Activated CD4-positive, alpha-beta T cell treated with anti-CD3 and anti-CD28 coated beads for 48 hours (primary cell): ENCODE data around the gene CAT.
"Not testable (repeated sequence)": the region's sequence is repeated elsewhere in the genome, so short reads cannot be mapped to it uniquely, and the experiment has no call there.

Experiments used
- DNase-seq: peaks from one replicate; pipeline ENCODE4 v3.0.0-alpha.2; 2020

Gene CAT

GRCh38 chr11:34438529-34439507, at the start of gene CAT:
Gene CAT (plus strand): TSS chr11:34438934. CDS start chr11:34439014, 80 bp downstream.
- DNase-seq = peak; percentile 98

GRCh38 chr11:34394771-34395300, 43.9 kb upstream of the CAT start:
- no peak for DNase-seq

GRCh38 chr11:34395916-34396550, 42.7 kb upstream of the CAT start:
- DNase-seq = no peak

GRCh38 chr11:34397120-34397519, 41.6 kb upstream of the CAT start:
- DNase-seq = no peak

DNA sequence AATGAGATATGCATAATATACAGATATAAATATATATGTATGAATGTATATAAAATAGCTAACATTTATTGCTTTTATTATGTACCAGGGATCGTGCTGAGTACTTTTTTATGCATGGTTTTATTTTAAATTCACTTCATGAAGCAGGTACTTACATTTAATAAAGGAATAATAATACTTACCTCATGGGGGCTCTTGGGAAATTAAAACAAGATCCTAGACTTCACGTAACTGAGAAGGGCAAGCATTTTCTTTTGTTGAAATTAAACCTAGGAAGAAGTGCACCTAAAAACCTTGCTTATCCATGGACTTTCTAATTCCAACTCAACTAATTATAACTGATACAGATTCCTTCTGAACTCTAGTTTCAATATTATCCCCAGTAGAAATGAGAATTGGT, 40.9 kb upstream of the CAT start:
- DNase-seq = no peak

DNA sequence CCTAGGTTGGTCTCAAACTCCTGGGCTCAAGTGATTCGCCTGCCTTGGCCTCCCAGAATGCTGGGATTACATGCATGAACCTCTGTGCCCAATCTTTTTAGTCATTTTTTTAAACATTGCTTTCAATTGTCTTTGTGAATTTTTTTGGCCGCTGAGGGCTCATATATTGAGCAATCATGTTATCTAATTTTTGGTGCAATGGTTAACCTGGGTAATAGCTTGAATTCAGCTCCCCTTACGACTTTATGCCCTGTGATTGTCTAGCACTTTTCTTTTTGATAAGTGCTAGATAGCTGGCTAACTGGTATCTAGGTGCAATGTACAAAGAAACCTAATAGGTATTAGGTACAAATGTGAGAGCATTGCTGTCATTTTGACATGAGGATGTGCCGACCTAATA, 35.3 kb upstream of the CAT start:
- no peak for DNase-seq

DNA sequence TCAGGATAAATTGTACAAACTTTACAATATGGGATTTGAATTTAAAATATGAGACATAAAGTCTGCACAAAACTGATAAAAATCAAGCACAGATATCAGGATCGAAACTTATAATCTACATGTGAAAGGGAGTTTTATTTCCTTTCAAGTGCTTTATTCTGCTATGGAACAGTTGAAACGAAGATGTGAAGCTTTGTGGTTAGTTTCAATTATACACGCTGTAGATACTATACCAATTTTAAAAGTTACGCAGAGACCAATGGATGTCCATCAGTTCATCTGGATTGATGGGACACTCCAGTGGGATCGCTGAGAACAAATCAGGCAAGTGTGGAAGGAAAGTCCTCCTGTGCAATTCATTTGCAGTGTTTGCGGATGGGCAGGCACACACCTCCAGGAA, 34.5 kb upstream of the CAT start:
- no peak for DNase-seq

DNA sequence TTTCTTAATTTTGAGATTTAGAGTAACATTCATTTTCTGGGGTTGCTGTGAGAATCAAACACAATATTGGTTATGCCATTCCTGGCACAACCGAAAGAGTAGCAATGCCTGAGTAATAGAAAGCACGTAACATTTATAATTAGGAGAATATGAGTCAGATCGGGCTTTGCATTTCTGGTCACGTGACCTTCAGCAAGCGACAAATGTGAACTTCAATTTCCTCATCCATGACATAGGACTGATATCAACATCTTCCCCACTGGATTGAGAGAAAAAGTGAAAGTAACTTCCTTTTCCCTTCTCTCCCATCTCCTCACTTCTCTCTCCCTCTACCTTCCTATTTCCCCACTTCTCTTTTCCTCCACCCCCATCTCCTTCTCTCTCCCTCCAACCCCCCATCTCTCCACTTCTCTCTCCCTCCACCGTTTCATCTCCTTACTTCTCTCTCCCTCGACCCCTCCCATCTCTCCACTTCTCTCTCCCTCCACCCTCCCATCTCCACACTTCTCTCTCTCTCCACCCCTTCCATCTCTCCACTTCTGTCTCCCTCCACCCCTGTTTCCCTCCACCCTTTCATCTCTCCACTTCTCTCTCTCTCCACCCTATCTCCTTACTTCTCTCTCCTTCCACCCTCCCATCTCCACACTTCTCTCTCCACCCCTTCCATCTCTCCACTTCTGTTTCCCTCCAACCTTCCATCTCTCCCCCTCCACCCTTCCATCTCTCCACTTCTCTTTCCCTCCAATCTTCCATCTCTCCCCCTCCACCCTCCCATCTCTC, 33.5 kb upstream of the CAT start:
- peak; percentile 6 for DNase-seq

GRCh38 chr11:34406413-34406812, 32.3 kb upstream of the CAT start:
- no peak for DNase-seq

- DNase-seq = no peak
These were observed 31.5 kb upstream of the CAT start for GRCh38 chr11:34407121-34407813.

GRCh38 chr11:34408580-34409172, 30.1 kb upstream of the CAT start:
- no peak for DNase-seq

DNA sequence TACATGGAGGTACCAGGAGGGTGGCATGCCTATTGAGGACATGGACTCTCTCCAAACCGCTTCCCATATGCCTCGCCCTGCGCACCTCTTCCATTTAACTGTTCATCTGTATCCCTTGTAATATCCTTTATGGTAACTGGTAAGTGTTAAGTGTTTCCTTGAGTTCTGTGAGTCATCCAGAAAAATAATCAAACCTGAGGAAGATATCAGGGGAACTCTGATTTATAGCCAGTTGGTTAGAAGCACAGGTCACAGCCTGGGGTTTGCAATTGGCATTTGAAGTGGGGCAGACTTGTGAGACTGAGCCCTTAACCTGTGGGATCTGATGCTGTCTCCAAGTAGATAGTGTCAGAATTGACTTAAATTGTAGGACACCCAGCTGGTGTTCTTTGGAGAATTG, 27.6 kb upstream of the CAT start:
- DNase-seq = no peak

DNA sequence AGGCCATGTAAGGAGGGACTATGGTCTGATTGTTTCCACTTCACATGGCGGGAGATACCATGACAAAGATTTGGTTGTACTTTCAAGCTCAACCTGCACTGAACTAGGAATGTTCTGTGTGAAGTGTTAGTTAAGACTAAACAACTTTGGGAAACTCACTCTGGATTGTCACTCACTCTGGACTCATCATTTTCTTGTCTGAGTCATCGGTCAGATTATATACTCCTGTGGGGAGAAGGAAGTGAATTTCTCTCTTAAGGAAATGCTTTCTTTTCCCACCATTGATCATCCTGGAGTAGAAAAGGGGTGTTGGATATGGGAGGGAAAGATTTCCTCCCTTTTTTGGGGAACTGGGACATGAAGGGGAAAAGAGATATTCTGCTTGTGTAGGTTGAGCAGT, 26.9 kb upstream of the CAT start:
- no peak for DNase-seq

DNA sequence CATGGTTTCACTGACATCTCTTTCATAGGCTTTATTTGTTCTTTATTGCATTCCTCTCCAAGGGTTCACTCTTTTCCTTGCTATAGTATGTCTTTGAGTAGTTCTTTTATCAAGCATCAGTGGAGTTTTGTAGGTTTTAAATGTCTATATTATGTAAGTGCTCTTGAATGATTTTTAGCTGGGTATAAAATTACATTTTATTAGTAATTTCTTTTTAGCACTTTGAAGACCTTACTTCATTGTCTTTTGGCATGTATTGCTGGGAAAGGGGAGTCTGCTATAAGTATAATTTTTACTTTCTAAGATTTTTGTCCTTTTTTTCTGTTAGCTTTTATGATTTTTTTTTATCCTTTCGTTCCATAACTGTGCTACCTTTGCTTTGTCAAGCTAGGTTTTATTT, 25.5 kb upstream of the CAT start:
- DNase-seq = no peak

DNA sequence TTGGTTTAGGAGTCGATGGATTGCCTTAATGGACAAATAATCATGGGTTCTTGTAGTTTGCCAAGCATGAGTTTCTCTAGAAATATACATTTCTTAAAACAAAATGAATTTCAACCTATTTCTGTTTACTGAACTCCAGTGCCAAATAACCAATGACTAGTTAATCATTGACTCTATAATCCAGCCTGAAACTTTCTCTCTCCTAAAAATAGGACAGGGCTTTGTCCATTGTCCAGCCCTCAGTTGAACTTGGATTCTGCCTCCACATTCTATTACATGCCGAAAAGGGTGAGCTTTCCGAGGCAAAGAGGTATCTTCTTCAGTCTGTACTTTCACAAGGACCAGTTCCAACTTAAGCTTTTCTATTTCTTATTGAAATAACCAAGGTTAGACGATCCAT, 23.2 kb upstream of the CAT start:
- no peak for DNase-seq

DNA sequence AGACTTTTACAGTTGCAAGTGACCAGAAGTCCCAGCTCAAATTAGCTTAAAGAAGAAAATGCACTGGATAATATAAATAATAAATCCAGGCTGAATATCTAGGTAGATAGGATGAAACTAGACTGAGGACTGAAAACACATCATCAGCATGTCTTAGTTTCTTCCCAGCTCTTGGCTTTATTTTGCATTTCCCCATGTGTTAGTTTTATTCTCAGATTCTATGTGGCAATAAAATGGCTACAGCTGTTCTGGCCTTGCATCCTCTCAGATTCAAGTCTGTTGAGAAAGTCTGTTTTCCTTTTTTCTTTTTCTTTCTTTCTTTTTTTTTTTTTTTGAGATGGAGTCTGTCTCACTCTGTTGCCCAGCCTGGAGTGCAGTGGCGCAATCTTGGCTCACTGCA, 22.6 kb upstream of the CAT start:
- no peak for DNase-seq

DNA sequence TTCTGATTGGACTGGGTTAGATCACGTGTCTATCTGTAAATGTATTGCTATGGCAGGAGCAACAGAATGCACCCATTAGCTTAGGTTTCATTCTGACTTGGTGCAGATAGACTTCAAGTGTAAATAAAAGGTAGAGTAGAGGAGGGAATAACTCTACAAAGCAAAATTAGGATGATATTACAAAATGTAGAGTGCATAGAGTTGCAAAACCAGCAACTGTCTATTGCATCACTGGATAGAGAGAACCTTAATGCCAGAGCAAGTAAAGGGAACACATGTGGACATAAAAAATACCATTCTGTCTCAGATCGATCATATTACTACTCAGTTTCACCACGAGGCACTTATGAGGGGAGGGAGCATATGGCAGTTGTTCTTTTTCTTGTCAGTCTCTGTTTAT, 22.0 kb upstream of the CAT start:
- DNase-seq = no peak

- DNase-seq = no peak
These were observed 21.5 kb upstream of the CAT start for GRCh38 chr11:34417202-34417601.

DNA sequence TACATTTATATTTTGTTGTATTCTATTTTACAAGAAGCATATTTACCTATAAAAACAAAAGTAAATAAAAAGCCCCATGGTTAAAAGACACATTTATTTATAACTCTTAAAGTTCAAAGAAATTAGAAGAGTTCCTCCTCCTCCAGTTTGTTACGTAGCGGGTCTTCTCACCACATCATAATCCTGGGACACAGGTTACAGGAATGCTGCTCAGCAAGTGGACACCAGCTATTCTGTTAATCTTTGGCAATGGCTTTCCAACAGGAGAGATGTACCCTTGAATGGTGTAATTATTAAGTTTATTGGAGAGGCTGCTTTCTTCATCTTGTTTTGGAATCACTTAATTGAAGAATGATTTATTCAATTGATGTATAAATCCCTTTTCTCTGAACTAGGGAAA, 19.6 kb upstream of the CAT start:
- DNase-seq = no peak

- DNase-seq = no peak
These were observed 15.4 kb upstream of the CAT start for GRCh38 chr11:34423300-34423699.

DNA sequence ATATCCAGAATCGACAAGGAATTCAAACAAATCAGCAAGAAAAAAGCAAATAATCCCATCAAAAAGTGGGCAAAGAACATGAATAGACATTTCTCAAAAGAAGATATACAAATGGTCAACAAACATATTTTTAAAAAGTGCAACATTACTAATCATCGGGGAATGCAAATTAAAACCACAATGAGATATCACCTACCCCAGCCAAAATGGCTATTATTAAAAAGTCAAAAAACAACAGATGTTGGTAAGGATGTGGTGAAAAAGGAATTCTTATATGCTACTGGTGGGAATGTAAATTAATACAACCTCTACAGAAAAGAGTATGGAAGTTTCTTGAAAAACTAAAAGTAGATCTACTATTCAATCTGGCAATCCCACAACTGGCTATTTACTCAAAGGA, 13.9 kb upstream of the CAT start:
- not testable (repeated sequence) for DNase-seq

DNA sequence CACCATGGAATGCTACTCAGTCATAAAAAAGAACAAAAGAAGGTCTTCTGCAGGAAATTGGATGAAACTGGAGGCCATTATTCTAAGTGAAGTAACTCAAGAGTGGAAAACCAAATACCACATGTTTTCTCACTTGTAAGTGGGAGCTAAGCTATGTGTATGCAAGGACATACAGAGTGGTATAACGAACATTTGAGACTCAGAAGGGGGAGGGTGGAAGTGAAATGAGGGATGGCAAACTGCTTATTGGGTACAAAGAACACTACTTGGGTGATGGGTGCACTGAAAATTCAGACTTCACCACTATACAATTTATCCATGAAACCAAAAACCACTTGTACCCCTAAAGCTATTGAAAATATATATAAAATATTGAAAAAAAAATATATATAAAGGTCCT, 13.4 kb upstream of the CAT start:
- DNase-seq = no peak
